ENCODE results near the gene DR1.

DNA sequence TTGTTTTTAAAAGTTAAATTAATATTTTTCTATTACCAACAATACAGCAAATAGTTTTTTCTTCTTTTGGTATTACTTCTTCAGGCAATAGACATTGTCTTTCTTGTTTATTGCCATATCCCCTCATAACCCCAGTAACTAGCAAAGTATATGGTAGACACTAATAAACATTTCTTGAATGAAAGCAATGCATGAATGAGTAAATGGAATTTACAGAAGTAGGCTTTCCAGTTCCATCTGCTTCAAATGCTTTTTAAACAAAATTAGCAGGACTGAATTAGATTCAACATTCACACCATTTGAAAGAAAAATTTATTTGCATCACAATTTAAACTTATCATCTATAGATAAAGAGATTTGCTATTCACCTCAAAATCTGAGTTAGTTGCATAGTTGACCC is 5.6 kb upstream of the DR1 start:
- TF ChIP-seq, protein P1, sequence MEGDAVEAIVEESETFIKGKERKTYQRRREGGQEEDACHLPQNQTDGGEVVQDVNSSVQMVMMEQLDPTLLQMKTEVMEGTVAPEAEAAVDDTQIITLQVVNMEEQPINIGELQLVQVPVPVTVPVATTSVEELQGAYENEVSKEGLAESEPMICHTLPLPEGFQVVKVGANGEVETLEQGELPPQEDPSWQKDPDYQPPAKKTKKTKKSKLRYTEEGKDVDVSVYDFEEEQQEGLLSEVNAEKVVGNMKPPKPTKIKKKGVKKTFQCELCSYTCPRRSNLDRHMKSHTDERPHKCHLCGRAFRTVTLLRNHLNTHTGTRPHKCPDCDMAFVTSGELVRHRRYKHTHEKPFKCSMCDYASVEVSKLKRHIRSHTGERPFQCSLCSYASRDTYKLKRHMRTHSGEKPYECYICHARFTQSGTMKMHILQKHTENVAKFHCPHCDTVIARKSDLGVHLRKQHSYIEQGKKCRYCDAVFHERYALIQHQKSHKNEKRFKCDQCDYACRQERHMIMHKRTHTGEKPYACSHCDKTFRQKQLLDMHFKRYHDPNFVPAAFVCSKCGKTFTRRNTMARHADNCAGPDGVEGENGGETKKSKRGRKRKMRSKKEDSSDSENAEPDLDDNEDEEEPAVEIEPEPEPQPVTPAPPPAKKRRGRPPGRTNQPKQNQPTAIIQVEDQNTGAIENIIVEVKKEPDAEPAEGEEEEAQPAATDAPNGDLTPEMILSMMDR (IDR thresholded peaks at IDR 0.05): no peak
- TF ChIP-seq POLR2A (IDR thresholded peaks at IDR 0.05): no peak
